ENCODE measurements around the gene ANKRD13D. TPM values are rescaled to one million over a fixed set of nuclear protein-coding genes. Genes with fewer than 3 reads are reported as not detected.

The ANKRD13D gene
- total RNA-seq, 2 donors from 2014 or later, result 78.5 to 90.9 TPM

GRCh38 chr11:67347964-67348749 is 59.1 kb downstream of the ANKRD13D start:
- Mint-ChIP-seq H3K36me3 (ENCODE audit: insufficient read depth in 2 of 2) (peaks cover 0 to 1% of the 10 kb centered on the region in 2 donors), H3K27ac (no peak overlapping the region), H3K9me3 (no peaks in the 10 kb centered on the region), H3K4me3 (no peak overlapping the region), H3K27me3 (ENCODE audit: low read depth) (no peaks in the 10 kb centered on the region), H3K4me1 (ENCODE audit: low read depth) (peaks cover 69% of the 10 kb centered on the region)
- ATAC-seq (replicated peaks in 1 of 2), result no peak
- no peak for DNase-seq

- H3K4me1 Mint-ChIP-seq (ENCODE audit: low read depth), result peaks cover 72% of the 10 kb centered on the region
- DNase-seq, result no peak
- no peak overlapping the region for H3K27ac Mint-ChIP-seq
- no peak for ATAC-seq (replicated peaks in 1 of 2)
- H3K4me3 Mint-ChIP-seq, result no peak overlapping the region
- H3K27me3 Mint-ChIP-seq (ENCODE audit: low read depth), result no peaks in the 10 kb centered on the region
- no peaks in the 10 kb centered on the region for H3K9me3 Mint-ChIP-seq
- peaks cover 0 to 1% of the 10 kb centered on the region in 2 donors for H3K36me3 Mint-ChIP-seq (ENCODE audit: insufficient read depth in 2 of 2)
Measured at GRCh38 chr11:67349036-67349435, 59.9 kb downstream of the ANKRD13D start.

DNA sequence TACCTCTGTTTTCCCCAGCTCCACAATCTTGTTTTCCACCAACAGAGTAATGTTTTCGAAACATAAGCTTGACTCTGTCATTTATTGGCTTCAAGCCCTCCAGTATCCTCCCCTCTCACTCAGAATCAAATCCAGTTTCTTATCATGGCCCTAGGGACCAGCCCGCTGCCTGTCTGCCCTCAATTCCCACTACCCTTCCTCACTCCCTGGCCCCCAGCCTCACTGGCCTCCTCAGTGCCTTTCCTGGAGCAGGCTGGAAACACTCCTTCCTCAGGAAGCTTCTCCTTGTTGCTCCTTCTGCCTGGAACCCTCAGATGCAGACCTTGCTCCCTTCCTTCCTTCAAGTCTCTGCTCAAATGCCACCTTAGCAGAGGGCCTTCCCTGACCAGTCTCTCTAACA is 60.4 kb downstream of the ANKRD13D start:
- Mint-ChIP-seq H3K36me3 (ENCODE audit: insufficient read depth in 2 of 2) (peaks cover 0 to 1% of the 10 kb centered on the region in 2 donors), H3K27me3 (ENCODE audit: low read depth) (no peaks in the 10 kb centered on the region), H3K4me3 (no peak overlapping the region), H3K9me3 (no peaks in the 10 kb centered on the region), H3K4me1 (ENCODE audit: low read depth) (peaks cover 72% of the 10 kb centered on the region), H3K27ac (no peak overlapping the region)
- ATAC-seq (replicated peaks in 1 of 2) (no peak), DNase-seq (no peak)

DNA sequence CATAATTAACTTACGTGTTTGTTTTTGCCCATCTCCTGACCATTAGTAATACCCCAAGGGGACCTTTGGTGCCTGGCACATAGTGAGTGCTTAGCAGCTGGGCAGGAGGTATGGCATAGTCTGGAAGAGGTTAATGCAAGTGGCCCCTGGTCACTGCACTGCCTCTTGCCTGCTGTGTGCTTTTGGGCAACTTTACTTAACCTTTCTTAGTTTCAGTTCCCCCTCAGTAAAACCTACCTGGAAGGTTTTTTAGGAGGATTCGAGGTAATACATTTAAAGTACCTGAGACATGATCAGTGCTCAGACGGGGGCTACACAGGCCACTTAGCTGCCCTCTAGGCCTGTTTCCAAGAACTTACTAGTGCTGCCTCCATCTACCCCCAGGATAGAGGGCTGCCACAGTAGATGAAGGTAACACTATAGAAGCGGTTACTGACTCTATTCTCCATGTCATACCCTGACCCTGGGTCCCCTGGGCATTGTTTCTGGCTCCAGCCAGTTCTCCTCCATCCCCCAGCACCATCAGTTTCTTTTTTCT is 60.9 kb downstream of the ANKRD13D start:
- H3K4me1 Mint-ChIP-seq (ENCODE audit: low read depth), result peaks cover 72% of the 10 kb centered on the region
- H3K4me3 Mint-ChIP-seq, result no peak overlapping the region
- no peaks in the 10 kb centered on the region for H3K27me3 Mint-ChIP-seq (ENCODE audit: low read depth)
- no peaks in the 10 kb centered on the region for H3K9me3 Mint-ChIP-seq
- H3K36me3 Mint-ChIP-seq (ENCODE audit: insufficient read depth in 2 of 2), result peaks cover 0 to 1% of the 10 kb centered on the region in 2 donors
- DNase-seq (no peak), ATAC-seq (replicated peaks in 1 of 2) (no peak)
- no peak overlapping the region for H3K27ac Mint-ChIP-seq

- H3K27ac Mint-ChIP-seq, result no peak overlapping the region
Measured at GRCh38 chr11:67351275-67352005, 62.3 kb downstream of the ANKRD13D start.

More at GRCh38 chr11:67351275-67352005, 62.3 kb downstream of the ANKRD13D start:
- no peaks in the 10 kb centered on the region for H3K9me3 Mint-ChIP-seq
- peak; percentile 60 to 76 for DNase-seq
- peak in 1 of 2 donors; percentile 10 for ATAC-seq (replicated peaks in 1 of 2)
- no peaks in the 10 kb centered on the region for H3K27me3 Mint-ChIP-seq (ENCODE audit: low read depth)
- H3K36me3 Mint-ChIP-seq (ENCODE audit: insufficient read depth in 2 of 2), result peaks cover 0 to 1% of the 10 kb centered on the region in 2 donors
- peaks cover 59% of the 10 kb centered on the region for H3K4me1 Mint-ChIP-seq (ENCODE audit: low read depth)
- peak overlapping the region; percentile 58 to 94 for H3K4me3 Mint-ChIP-seq

Other genes with a start within 250 kb of the ANKRD13D start
- 1 to 10 TPM; 2.6 to 3.4 TPM for gene RHOD, start 232.5 kb upstream of the ANKRD13D start, total RNA-seq
- 100 to 1,000 TPM; 104 to 107 TPM for gene KDM2A, start 170.0 kb upstream of the ANKRD13D start, total RNA-seq
- 100 to 1,000 TPM; 379 to 422 TPM for gene GRK2, start 22.8 kb upstream of the ANKRD13D start, total RNA-seq
- gene SSH3, start 14.2 kb downstream of the ANKRD13D start, total RNA-seq, result 10 to 100 TPM; 13.3 to 20.3 TPM
- 10 to 100 TPM; 68.5 to 74.1 TPM for gene POLD4, start 64.2 kb downstream of the ANKRD13D start, total RNA-seq
- under 1 TPM; 0.22 to 0.93 TPM for gene CLCF1, start 84.3 kb downstream of the ANKRD13D start, total RNA-seq
- 10 to 100 TPM; 36.7 to 41.2 TPM for gene RAD9A, start 102.7 kb downstream of the ANKRD13D start, total RNA-seq
- 100 to 1,000 TPM; 211 to 244 TPM for gene PPP1CA, start 112.6 kb downstream of the ANKRD13D start, total RNA-seq
- 100 to 1,000 TPM in 1 of 2 donors, 10 to 100 TPM in 1; 93.3 to 120 TPM for gene TBC1D10C, start 114.8 kb downstream of the ANKRD13D start, total RNA-seq
- 1 to 10 TPM; 3.8 to 5.0 TPM for gene CARNS1, start 126.4 kb downstream of the ANKRD13D start, total RNA-seq
- gene RPS6KB2, start 139.2 kb downstream of the ANKRD13D start, total RNA-seq, result 10 to 100 TPM; 55.0 to 56.1 TPM
- 100 to 1,000 TPM in 1 of 2 donors, 10 to 100 TPM in 1; 94.5 to 119 TPM for gene PTPRCAP, start 148.4 kb downstream of the ANKRD13D start, total RNA-seq
- 10 to 100 TPM; 58.2 to 91.9 TPM for gene CORO1B, start 154.2 kb downstream of the ANKRD13D start, total RNA-seq
- not detected for gene GPR152, start 163.4 kb downstream of the ANKRD13D start, total RNA-seq
- 10 to 100 TPM in 1 of 2 donors, 1 to 10 TPM in 1; 8.9 to 10.4 TPM for gene CABP4, start 166.1 kb downstream of the ANKRD13D start, total RNA-seq
- 10 to 100 TPM; 53.2 to 59.7 TPM for gene TMEM134, start 179.9 kb downstream of the ANKRD13D start, total RNA-seq
- 100 to 1,000 TPM; 172 to 184 TPM for gene AIP, start 193.7 kb downstream of the ANKRD13D start, total RNA-seq
- gene PITPNM1, start 216.1 kb downstream of the ANKRD13D start, total RNA-seq, result 100 to 1,000 TPM in 1 of 2 donors, 10 to 100 TPM in 1; 94.3 to 118 TPM
- gene CDK2AP2, start 218.9 kb downstream of the ANKRD13D start, total RNA-seq, result 100 to 1,000 TPM; 103 to 137 TPM
- not detected for gene CABP2, start 234.1 kb downstream of the ANKRD13D start, total RNA-seq